K562 (cell line): Measurements from ENCODE around the gene MPDZ. TPM values are rescaled to one million over a fixed set of nuclear protein-coding genes. Genes with fewer than 3 reads are reported as not detected.

Experiments
- ATAC-seq: fragments of 200-7000 bp; cut with Tn5 transposase; 3 replicates; pipeline ENCODE4 v1.9.1; 2020; ENCODE audit warnings: moderate library complexity
- BruUV-seq: library from RNA; stranded (reverse); fragments of 400-500 nt; replicated peaks from 2 replicates; lab custom pipeline; 2021; lab: Mats Ljungman, UMichigan
- CTCF ChIA-PET: fragments of 300-600 bp; formaldehyde crosslinking; extraction: SDS; loops from one replicate; lab custom pipeline; 2021; ENCODE audit warnings: low intra/inter-chr PET ratio; lab: Yijun Ruan, JAX
- POLR2A ChIA-PET: fragments of 300-600, 350-650 bp; sonication (Branson Sonifier 250); formaldehyde crosslinking; extraction: SDS; loops from one replicate; lab custom pipeline; 2021; ENCODE audit warnings: antibody characterized with exemption, inconsistent platforms; lab: Yijun Ruan, JAX
- DNase-seq, 4 experiments: peaks; one replicate each; pipeline versions ENCODE4 v3.0.0 to v3.0.0-alpha.2; 2011 to 2018; ENCODE audit warnings: low spot score in 3 of 4, mixed read lengths in 3 of 4; ENCODE audit errors: extremely low read depth in 1 of 4
- FAIRE-seq: peaks from 2 replicates; lab custom pipeline; 2011; peaks lifted over from hg19 to GRCh38; lab: Jason Lieb, UNC
- H2AFZ ChIP-seq: 2 replicates; pipeline ENCODE4 v1.6.0; 2011; ENCODE audit warnings: low read depth, low read length, control low read depth, inconsistent platforms
- H3K27ac ChIP-seq: fragments of 200-600 bp; 3 replicates; pipeline ENCODE4 v1.8.0; 2011; ENCODE audit warnings: low read depth, mild to moderate bottlenecking, control low read depth, inconsistent platforms, low read length, moderate library complexity, mixed read lengths; ENCODE audit errors: extremely low read depth
- H3K27me3 ChIP-seq, 2 experiments: fragments of 300-600 bp in 1 of 2; 2 replicates in 1 of 2; 3 replicates in 1 of 2; pipeline versions ENCODE4 v1.6.0 to v1.8.0; 2011; ENCODE audit warnings: inconsistent platforms in 2 of 2, low read length in 2 of 2, mild to moderate bottlenecking in 1 of 2, mixed read lengths in 1 of 2, moderate library complexity in 1 of 2; ENCODE audit not compliant: control insufficient read depth in 2 of 2, insufficient read depth in 2 of 2
- H3K36me3 ChIP-seq: fragments of 300-600 bp; 3 replicates; pipeline ENCODE4 v1.8.0; 2011; ENCODE audit warnings: mild to moderate bottlenecking, low read length, inconsistent platforms; ENCODE audit not compliant: control insufficient read depth, insufficient read depth
- H3K4me1 ChIP-seq, 2 experiments: fragments of 200-600 bp in 1 of 2; replicated peaks in 1 of 2; 2 replicates in 1 of 2; 3 replicates in 1 of 2; pipeline versions ENCODE4 v1.5.1 to v1.8.0; 2011; ENCODE audit warnings: inconsistent platforms in 2 of 2, low read length in 2 of 2, mild to moderate bottlenecking in 1 of 2, mixed read lengths in 1 of 2, moderate library complexity in 1 of 2; ENCODE audit not compliant: control insufficient read depth in 2 of 2, insufficient read depth in 2 of 2
- H3K4me2 ChIP-seq: 2 replicates; pipeline ENCODE4 v1.6.1; 2011; ENCODE audit warnings: low read length, control low read depth, inconsistent platforms, mixed read lengths; ENCODE audit not compliant: insufficient read depth
- H3K4me3 ChIP-seq: fragments of 200-600 bp; sonication (generic), shearing (Covaris generic); 2 replicates; pipeline ENCODE4 v1.5.1; 2016; ENCODE audit warnings: control low read depth, inconsistent platforms
- H3K79me2 ChIP-seq: fragments of 200-600 bp; 3 replicates; pipeline ENCODE4 v1.8.0; 2011; ENCODE audit warnings: low read length, inconsistent platforms; ENCODE audit not compliant: control insufficient read depth, insufficient read depth
- H3K9ac ChIP-seq, 2 experiments: 2 replicates each; pipeline versions ENCODE4 v1.6.0 to v1.6.1; 2011; ENCODE audit warnings: low read depth in 2 of 2, low read length in 2 of 2, control low read depth in 1 of 2, inconsistent platforms in 1 of 2, mild to moderate bottlenecking in 1 of 2, mixed read lengths in 1 of 2; ENCODE audit not compliant: insufficient read depth in 1 of 2
- H3K9me1 ChIP-seq: one replicate; pipeline ENCODE4 v1.6.0; 2011; ENCODE audit warnings: inconsistent platforms, mild to moderate bottlenecking, low read length, moderate library complexity; ENCODE audit not compliant: control insufficient read depth, insufficient read depth
- H3K9me3 ChIP-seq: replicated peaks from 2 replicates; pipeline ENCODE4 v1.5.1; 2011; ENCODE audit warnings: low read depth, low read length, inconsistent platforms; ENCODE audit not compliant: control insufficient read depth, insufficient read depth
- H4K20me1 ChIP-seq: replicated peaks from 2 replicates; pipeline ENCODE4 v1.6.1; 2011; ENCODE audit warnings: low read length, inconsistent platforms, mixed read lengths; ENCODE audit not compliant: control insufficient read depth, insufficient read depth
- EWSR1 ChIP-seq: fragments of 450-650 bp; IDR thresholded peaks from 2 replicates; pipeline ENCODE4 v1.6.1; 2018; ENCODE audit warnings: borderline replicate concordance, mild to moderate bottlenecking, low read depth, moderate library complexity; ENCODE audit not compliant: partially characterized antibody
- GABPB2 ChIP-seq: fragments of 250-450 bp; sonication (Bioruptor Pico); conservative IDR thresholded peaks from 2 replicates; pipeline ENCODE4 v1.5.1; 2021; ENCODE audit warnings: mild to moderate bottlenecking
- KAT2B ChIP-seq: IDR thresholded peaks from one replicate; pipeline ENCODE4 v1.6.1; 2012; ENCODE audit warnings: low read depth, mild to moderate bottlenecking, control low read depth, inconsistent platforms, low read length, moderate library complexity
- MAFF ChIP-seq: IDR thresholded peaks from 2 replicates; pipeline ENCODE4 v1.6.1; 2012; ENCODE audit warnings: low read length, improper control_type of control experiment
- NR0B1 ChIP-seq: fragments of 450-650 bp; IDR thresholded peaks from one replicate; pipeline ENCODE4 v1.6.1; 2018; ENCODE audit warnings: mild to moderate bottlenecking, moderate library complexity; ENCODE audit not compliant: partially characterized antibody
- PHB ChIP-seq: fragments of 250-450 bp; sonication (Bioruptor Pico); IDR thresholded peaks from 2 replicates; pipeline ENCODE4 v1.5.0; 2021
- POLR2H ChIP-seq: IDR thresholded peaks from 2 replicates; pipeline ENCODE4 v1.6.1; 2016; ENCODE audit warnings: missing genetic modification characterization, low read depth, mild to moderate bottlenecking, control low read depth, missing compliant biosample characterization, moderate library complexity
- ZFP91 ChIP-seq: sonication (generic); formaldehyde crosslinking; IDR thresholded peaks from 2 replicates; pipeline ENCODE4 v1.8.0; 2022; ENCODE audit warnings: mild to moderate bottlenecking, missing genetic modification reagents
- ZNF174 ChIP-seq: fragments of 250-450 bp; sonication (Bioruptor Pico); IDR thresholded peaks from 2 replicates; pipeline ENCODE4 v1.4.0; 2020; ENCODE audit warnings: mild to moderate bottlenecking
- ZNF184 ChIP-seq: sonication (generic); formaldehyde crosslinking; IDR thresholded peaks from 2 replicates; pipeline ENCODE4 v1.5.0; 2020; ENCODE audit warnings: missing genetic modification reagents
- ZNF609 ChIP-seq: sonication (generic); formaldehyde crosslinking; IDR thresholded peaks from 2 replicates; pipeline ENCODE4 v1.8.1; 2023; ENCODE audit warnings: missing genetic modification reagents, mild to moderate bottlenecking, borderline replicate concordance
- in situ Hi-C: fragments of 300-500 bp; cut with MboI; formaldehyde crosslinking; loops from 4 replicates; pipeline ENCODE4 v1.15.0; 2018; ENCODE audit warnings: inconsistent platforms, mixed read lengths
- intact Hi-C: fragments of 100-400 bp; cut with micrococcal nuclease; formaldehyde crosslinking; loops from 2 replicates; pipeline ENCODE4 v1.14.2; 2022
- polyA plus RNA-seq, 8 experiments: library from polyadenylated mRNA; depleted of rRNA in 4 of 8; stranded (reverse) in 5 of 8; unstranded in 3 of 8; fragments of >200 nt; fragmentation: Nextera tagmentation in 2 of 8; fragmentation: Illumina TruSeq in 1 of 8; extraction: Ambion mirVana in 2 of 8; extraction: Trizol in 1 of 8; gene quantifications; 2 replicates each; pipeline versions ENCODE4 v1.2.1 to v1.2.3, GENCODE V29; 2011 to 2014; ENCODE audit warnings: inconsistent platforms in 1 of 8, missing spikeins in 1 of 8
- total RNA-seq, 7 experiments: library from RNA; depleted of rRNA in 6 of 7; stranded (reverse); fragments of >200 nt in 6 of 7; fragmentation: Illumina TruSeq in 2 of 7; extraction: Trizol in 2 of 7; gene quantifications; 2 replicates each; pipeline versions ENCODE4 v1.2.1 to v1.2.3, GENCODE V29; 2011 to 2021; ENCODE audit warnings: low replicate concordance in 1 of 7

The MPDZ gene
- total and polyA plus RNA-seq, 9 of the 15 experiments (the other 6 are each of a cell fraction or from before 2014, with no cell fraction given), result 3.9 to 13.2 (median 5.7) TPM

GRCh38 chr9:13089666-13090065 lies 189.8 kb downstream of the MPDZ start:
- H3K27me3 ChIP-seq, result no peaks in the 10 kb centered on the region
- H3K9me3 ChIP-seq, result no peaks in the 10 kb centered on the region
- BruUV-seq, result no TSS peak
- ChIA-PET CTCF (no interaction called here), POLR2A (no interaction called here)
- TF ChIP-seq POLR2H (tag) (no peak), PHB (no peak), MAFF (no peak), ZNF609 (CRISPR knock-in tag) (no peak), NR0B1 (no peak), ZFP91 (CRISPR knock-in tag) (no peak), ZNF174 (CRISPR knock-in tag) (no peak), GABPB2 (no peak), ZNF184 (CRISPR knock-in tag) (no peak), EWSR1 (no peak), KAT2B (no peak)
- no peak overlapping the region for H3K27ac ChIP-seq
- ATAC-seq, result no peak
- H3K79me2 ChIP-seq, result no peaks in the 10 kb centered on the region
- no peak overlapping the region for H2AFZ ChIP-seq
- no peak overlapping the region for H3K4me2 ChIP-seq
- no peak overlapping the region for H3K9ac ChIP-seq
- intact Hi-C loops (loop anchor here (2.0 to 5.0 kb wide), 2 partner anchors 55 to 372 kb away; no protein-coding TSS in a partner anchor), in situ Hi-C loops (no loop called here)
- H3K9me1 ChIP-seq, result no peaks in the 10 kb centered on the region
- no peaks in the 10 kb centered on the region for H3K4me1 ChIP-seq
- no peak overlapping the region for H3K4me3 ChIP-seq
- FAIRE-seq, result no peak
- no peaks in the 10 kb centered on the region for H3K36me3 ChIP-seq
- DNase-seq, result no peak
- H4K20me1 ChIP-seq, result no peaks in the 10 kb centered on the region
